Measurements from ENCODE around the gene ZNF792.
"Not testable (repeated sequence)": the region's sequence is repeated elsewhere in the genome, so short reads cannot be mapped to it uniquely, and the experiment has no call there.

The ZNF792 gene

GRCh38 chr19:35004517-35005255 is 40.7 kb upstream of the ZNF792 start:
- TF ChIP-seq ZNF274 (IDR thresholded peaks at IDR 0.05; ENCODE audit: low read depth, low read length) = no peak
- no peak overlapping the region for H3K4me3 ChIP-seq (ENCODE audit: low read length)

- no peak overlapping the region; the same call in 1 of the 2 replicates for H3K4me3 ChIP-seq (ENCODE audit: low read length)
- no peak for TF ChIP-seq ZNF274 (IDR thresholded peaks at IDR 0.05; ENCODE audit: low read depth, low read length)
Observed at GRCh38 chr19:35002037-35002535, 38.1 kb upstream of the ZNF792 start.

DNA sequence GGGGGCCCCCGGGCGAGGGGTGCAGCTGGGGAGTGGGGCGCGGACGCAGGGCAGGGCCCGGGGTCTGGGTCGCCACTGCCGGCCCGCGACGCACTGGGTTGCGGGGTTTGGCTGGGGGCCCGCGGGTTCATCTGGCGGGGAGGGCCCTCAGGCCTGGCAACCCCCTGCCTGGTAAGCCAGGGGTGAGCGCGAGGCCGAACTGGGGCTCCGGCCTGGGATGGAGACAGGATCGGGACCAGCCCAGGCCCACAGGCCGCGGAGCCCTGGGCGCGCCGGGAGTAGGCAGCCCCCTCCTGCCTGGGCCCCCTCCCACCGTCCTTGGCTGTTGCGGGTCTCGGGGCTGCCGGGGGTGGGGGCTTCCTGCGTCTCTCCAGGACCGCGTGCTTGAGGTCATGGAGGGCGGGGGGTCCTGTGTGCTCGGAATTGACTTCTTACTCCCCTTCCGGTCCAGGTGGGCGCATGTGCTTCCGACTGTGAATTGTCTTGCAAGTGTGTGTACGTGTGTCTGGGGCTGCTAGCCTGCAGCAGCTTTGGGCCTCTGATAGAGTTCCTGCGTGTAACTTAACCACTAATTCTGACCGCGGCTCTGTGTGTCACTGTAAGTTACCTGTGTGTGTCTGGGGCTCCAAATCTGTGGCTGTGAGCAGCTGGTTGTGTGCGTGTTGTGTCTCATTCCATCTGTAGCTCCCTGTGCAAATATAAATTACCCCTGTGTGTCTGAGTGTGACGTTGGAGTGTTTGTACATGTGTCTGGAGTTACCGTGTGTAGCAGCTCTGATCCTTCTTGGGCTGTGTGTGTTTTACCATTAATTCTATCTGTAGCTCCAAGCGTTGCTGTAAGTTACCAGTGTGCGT is 36.8 kb upstream of the ZNF792 start:
- TF ChIP-seq ZNF274 (IDR thresholded peaks at IDR 0.05; ENCODE audit: low read depth, low read length) = no peak
- peak overlapping the region; percentile 74 for H3K4me3 ChIP-seq (ENCODE audit: low read length)

- no peak for TF ChIP-seq ZNF274 (IDR thresholded peaks at IDR 0.05; ENCODE audit: low read depth, low read length)
- peak overlapping the region; percentile 74 for H3K4me3 ChIP-seq (ENCODE audit: low read length)
Observed at GRCh38 chr19:35000338-35000646, 36.3 kb upstream of the ZNF792 start.

GRCh38 chr19:34999498-35000337 is 35.7 kb upstream of the ZNF792 start, which contains the start of gene GRAMD1A:
GRAMD1A (plus strand) TSS chr19:35000323; CDS start chr19:35000479, 156 bp downstream.
- peak within 1 kb of the TSS; percentile 74 for H3K4me3 ChIP-seq (ENCODE audit: low read length)
- no peak for TF ChIP-seq ZNF274 (IDR thresholded peaks at IDR 0.05; ENCODE audit: low read depth, low read length)

- H3K4me3 ChIP-seq (ENCODE audit: low read length) = peak overlapping the region; percentile 74; the same call in 1 of the 2 replicates
- no peak for TF ChIP-seq ZNF274 (IDR thresholded peaks at IDR 0.05; ENCODE audit: low read depth, low read length)
Observed at GRCh38 chr19:34998777-34999497, 34.9 kb upstream of the ZNF792 start.

DNA sequence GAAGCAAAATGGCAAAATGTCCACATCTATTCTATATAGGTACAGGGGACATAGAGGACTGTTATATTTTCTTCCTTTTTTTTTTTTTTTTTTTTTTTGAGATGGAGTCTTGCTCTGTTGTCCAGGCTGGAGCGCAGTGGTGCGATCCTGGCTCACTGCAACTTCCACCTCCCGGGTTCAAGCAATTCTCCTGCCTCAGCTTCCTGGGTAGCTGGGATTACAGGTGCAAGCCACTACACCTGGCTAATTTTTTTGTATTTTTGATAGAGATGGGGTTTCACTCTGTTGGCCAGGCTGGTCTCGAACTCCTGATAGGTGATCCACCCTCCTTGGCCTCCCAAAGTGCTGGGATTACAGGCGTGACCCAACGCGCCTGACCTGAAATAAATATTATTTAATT is 34.2 kb upstream of the ZNF792 start:
- H3K4me3 ChIP-seq (ENCODE audit: low read length) = not testable (repeated sequence)

- no peak for TF ChIP-seq ZNF274 (IDR thresholded peaks at IDR 0.05; ENCODE audit: low read depth, low read length)
- H3K4me3 ChIP-seq (ENCODE audit: low read length) = no peak overlapping the region
Observed at GRCh38 chr19:34997071-34997617, 33.1 kb upstream of the ZNF792 start.

GRCh38 chr19:34995551-34995950 is 31.5 kb upstream of the ZNF792 start:
- no peak overlapping the region for H3K4me3 ChIP-seq (ENCODE audit: low read length)
- no peak for TF ChIP-seq ZNF274 (IDR thresholded peaks at IDR 0.05; ENCODE audit: low read depth, low read length)

- no peak for TF ChIP-seq ZNF274 (IDR thresholded peaks at IDR 0.05; ENCODE audit: low read depth, low read length)
- no peak overlapping the region for H3K4me3 ChIP-seq (ENCODE audit: low read length)
Observed at GRCh38 chr19:34994643-34995541, 30.9 kb upstream of the ZNF792 start.

DNA sequence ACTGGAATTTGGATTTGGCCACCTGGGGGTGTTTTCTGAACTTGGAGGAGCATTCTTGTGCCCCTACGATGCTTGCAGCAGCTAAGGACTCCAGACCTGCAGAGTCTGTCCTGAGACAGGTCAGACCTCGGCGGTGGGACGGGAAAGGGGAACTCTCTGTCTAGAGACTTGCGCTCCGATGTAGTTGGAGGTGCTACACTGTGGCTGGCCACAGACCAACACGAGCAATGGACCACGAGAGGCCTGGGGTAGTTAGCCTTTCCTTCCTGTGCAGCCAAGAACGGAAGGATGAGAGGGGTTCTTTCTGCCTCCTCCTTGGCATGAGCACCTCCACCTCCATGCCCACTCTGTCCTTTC is 30.2 kb upstream of the ZNF792 start:
- no peak for TF ChIP-seq ZNF274 (IDR thresholded peaks at IDR 0.05; ENCODE audit: low read depth, low read length)
- no peak overlapping the region for H3K4me3 ChIP-seq (ENCODE audit: low read length)

GRCh38 chr19:34992582-34992981 is 28.6 kb upstream of the ZNF792 start:
- H3K4me3 ChIP-seq (ENCODE audit: low read length) = not testable (repeated sequence)
